ENCODE measurements around the gene NLRX1.

NLRX1 gene

GRCh38 chr11:119167933-119168332 is 592 bp upstream of the NLRX1 start:
- Mint-ChIP-seq H3K27ac (no peak overlapping the region), H3K9me3 (no peaks in the 10 kb centered on the region), H3K4me1 (peaks cover 32% of the 10 kb centered on the region), H3K27me3 (ENCODE audit: low read depth, poor library complexity) (peaks cover 3% of the 10 kb centered on the region), H3K4me3 (peak overlapping the region; percentile 70), H3K36me3 (ENCODE audit: low read depth) (no peaks in the 10 kb centered on the region)
- TF ChIP-seq CTCF (IDR thresholded peaks at IDR 0.05): no peak
- DNase-seq: no peak

- no peak for TF ChIP-seq CTCF (IDR thresholded peaks at IDR 0.05)
- Mint-ChIP-seq H3K4me1 (peaks cover 32% of the 10 kb centered on the region), H3K27me3 (ENCODE audit: low read depth, poor library complexity) (no peaks in the 10 kb centered on the region), H3K4me3 (peak overlapping the region; percentile 82), H3K9me3 (no peaks in the 10 kb centered on the region), H3K36me3 (ENCODE audit: low read depth) (no peaks in the 10 kb centered on the region), H3K27ac (no peak overlapping the region)
- DNase-seq: peak; percentile 18
Observed at GRCh38 chr11:119169282-119169719, 776 bp downstream of the NLRX1 start.

GRCh38 chr11:119172513-119172912 is 4.0 kb downstream of the NLRX1 start:
- Mint-ChIP-seq H3K27ac (no peak overlapping the region), H3K27me3 (ENCODE audit: low read depth, poor library complexity) (no peaks in the 10 kb centered on the region), H3K36me3 (ENCODE audit: low read depth) (peaks cover 7% of the 10 kb centered on the region), H3K9me3 (no peaks in the 10 kb centered on the region), H3K4me3 (no peak overlapping the region), H3K4me1 (peaks cover 34% of the 10 kb centered on the region)
- DNase-seq: no peak
- TF ChIP-seq CTCF (IDR thresholded peaks at IDR 0.05): no peak

- no peaks in the 10 kb centered on the region for H3K9me3 Mint-ChIP-seq
- H3K4me1 Mint-ChIP-seq: peaks cover 40% of the 10 kb centered on the region
- peaks cover 7% of the 10 kb centered on the region for H3K36me3 Mint-ChIP-seq (ENCODE audit: low read depth)
- no peak overlapping the region for H3K27ac Mint-ChIP-seq
- H3K4me3 Mint-ChIP-seq: no peak overlapping the region
- DNase-seq: no peak
- H3K27me3 Mint-ChIP-seq (ENCODE audit: low read depth, poor library complexity): no peaks in the 10 kb centered on the region
- TF ChIP-seq CTCF (IDR thresholded peaks at IDR 0.05): no peak
Observed at GRCh38 chr11:119173453-119173852, 4.9 kb downstream of the NLRX1 start.

GRCh38 chr11:119175493-119176077 is 7.1 kb downstream of the NLRX1 start:
- Mint-ChIP-seq H3K9me3 (no peaks in the 10 kb centered on the region), H3K27ac (peak overlapping the region; percentile 87), H3K4me1 (peaks cover 26% of the 10 kb centered on the region), H3K27me3 (ENCODE audit: low read depth, poor library complexity) (no peaks in the 10 kb centered on the region), H3K4me3 (no peak overlapping the region), H3K36me3 (ENCODE audit: low read depth) (peaks cover 16% of the 10 kb centered on the region)
- no peak for TF ChIP-seq CTCF (IDR thresholded peaks at IDR 0.05)
- DNase-seq: no peak

- Mint-ChIP-seq H3K36me3 (ENCODE audit: low read depth) (peaks cover 20% of the 10 kb centered on the region), H3K4me1 (peaks cover 17% of the 10 kb centered on the region), H3K9me3 (no peaks in the 10 kb centered on the region), H3K27ac (peak overlapping the region; percentile 65), H3K27me3 (ENCODE audit: low read depth, poor library complexity) (no peaks in the 10 kb centered on the region), H3K4me3 (no peak overlapping the region)
- TF ChIP-seq CTCF (IDR thresholded peaks at IDR 0.05): no peak
- DNase-seq: no peak
Observed at GRCh38 chr11:119178166-119178680, 9.7 kb downstream of the NLRX1 start.

Data from nephron progenitor cell (in vitro differentiated cells).